Effector memory CD4-positive, alpha-beta T cell (primary cell): ENCODE data around the gene FBXL20.

Experiments used
- DNase-seq, 3 donors: peaks; one replicate each; pipeline ENCODE4 v3.0.0-alpha.2; 2020
- H3K27ac ChIP-seq: 2 replicates; pipeline ENCODE4 v1.7.0; 2013; ENCODE audit warnings: mild to moderate bottlenecking, low read length, moderate library complexity; ENCODE audit not compliant: insufficient read depth, poor library complexity, severe bottlenecking
- H3K27me3 ChIP-seq: replicated peaks from 2 replicates; pipeline ENCODE4 v1.7.0; 2013; ENCODE audit warnings: mild to moderate bottlenecking, low read length; ENCODE audit not compliant: insufficient read depth, control insufficient read depth, poor library complexity, severe bottlenecking
- H3K36me3 ChIP-seq: 2 replicates; pipeline ENCODE4 v1.7.0; 2013; ENCODE audit warnings: mild to moderate bottlenecking, low read length, moderate library complexity; ENCODE audit not compliant: control insufficient read depth, insufficient read depth
- H3K4me1 ChIP-seq: 2 replicates; pipeline ENCODE4 v1.7.0; 2013; ENCODE audit warnings: low read length, mild to moderate bottlenecking; ENCODE audit not compliant: control insufficient read depth, insufficient read depth, poor library complexity, severe bottlenecking
- H3K4me3 ChIP-seq: 2 replicates; pipeline ENCODE4 v1.7.0; 2013; ENCODE audit warnings: low read length, low read depth, mild to moderate bottlenecking; ENCODE audit not compliant: insufficient read depth, poor library complexity, severe bottlenecking
- H3K9me3 ChIP-seq: 2 replicates; pipeline ENCODE4 v1.7.0; 2013; ENCODE audit warnings: mild to moderate bottlenecking, low read length, moderate library complexity; ENCODE audit not compliant: control insufficient read depth

Gene FBXL20

GRCh38 chr17:39210093-39210434 is 191.4 kb downstream of the FBXL20 start:
- H3K27me3 ChIP-seq: no peaks in the 10 kb centered on the region
- H3K4me3 ChIP-seq: peak overlapping the region; percentile 41
- H3K27ac ChIP-seq: no peak overlapping the region
- H3K4me1 ChIP-seq: peaks cover 20% of the 10 kb centered on the region
- H3K9me3 ChIP-seq: no peaks in the 10 kb centered on the region
- no peak for DNase-seq
- peaks cover 2% of the 10 kb centered on the region for H3K36me3 ChIP-seq

- no peak overlapping the region for H3K27ac ChIP-seq
- peaks cover 7% of the 10 kb centered on the region for H3K36me3 ChIP-seq
- H3K9me3 ChIP-seq: no peaks in the 10 kb centered on the region
- peak; percentile 46 to 57 (median 55) for DNase-seq
- peaks cover 20% of the 10 kb centered on the region for H3K4me1 ChIP-seq
- H3K4me3 ChIP-seq: peak overlapping the region; percentile 41
- no peaks in the 10 kb centered on the region for H3K27me3 ChIP-seq
These were observed 191.9 kb downstream of the FBXL20 start for GRCh38 chr17:39209317-39210092.

GRCh38 chr17:39208893-39209292 is 192.5 kb downstream of the FBXL20 start:
- Histone ChIP-seq H3K9me3 (no peaks in the 10 kb centered on the region), H3K27me3 (no peaks in the 10 kb centered on the region), H3K4me3 (no peak overlapping the region), H3K27ac (no peak overlapping the region), H3K4me1 (peaks cover 20% of the 10 kb centered on the region), H3K36me3 (peaks cover 13% of the 10 kb centered on the region)
- DNase-seq: no peak

GRCh38 chr17:39208136-39208535 is 193.3 kb downstream of the FBXL20 start:
- Histone ChIP-seq H3K27me3 (no peaks in the 10 kb centered on the region), H3K4me3 (no peak overlapping the region), H3K4me1 (peaks cover 20% of the 10 kb centered on the region), H3K36me3 (peaks cover 20% of the 10 kb centered on the region), H3K27ac (no peak overlapping the region), H3K9me3 (no peaks in the 10 kb centered on the region)
- no peak for DNase-seq

GRCh38 chr17:39205112-39205526 is 196.3 kb downstream of the FBXL20 start:
- peaks cover 38% of the 10 kb centered on the region for H3K4me1 ChIP-seq

GRCh38 chr17:39204245-39204644 is 197.2 kb downstream of the FBXL20 start:
- H3K27ac ChIP-seq: no peak overlapping the region
- no peak overlapping the region for H3K4me3 ChIP-seq
- DNase-seq: no peak

More at GRCh38 chr17:39205112-39205526, 196.3 kb downstream of the FBXL20 start:
- H3K27ac ChIP-seq: no peak overlapping the region
- H3K36me3 ChIP-seq: peaks cover 35% of the 10 kb centered on the region
- no peak for DNase-seq
- H3K27me3 ChIP-seq: no peaks in the 10 kb centered on the region
- no peak overlapping the region for H3K4me3 ChIP-seq
- no peaks in the 10 kb centered on the region for H3K9me3 ChIP-seq

More at GRCh38 chr17:39204245-39204644, 197.2 kb downstream of the FBXL20 start:
- Histone ChIP-seq H3K27me3 (no peaks in the 10 kb centered on the region), H3K36me3 (peaks cover 35% of the 10 kb centered on the region), H3K9me3 (no peaks in the 10 kb centered on the region), H3K4me1 (peaks cover 29% of the 10 kb centered on the region)
